ENCODE measurements around the gene PRKN.

DNA sequence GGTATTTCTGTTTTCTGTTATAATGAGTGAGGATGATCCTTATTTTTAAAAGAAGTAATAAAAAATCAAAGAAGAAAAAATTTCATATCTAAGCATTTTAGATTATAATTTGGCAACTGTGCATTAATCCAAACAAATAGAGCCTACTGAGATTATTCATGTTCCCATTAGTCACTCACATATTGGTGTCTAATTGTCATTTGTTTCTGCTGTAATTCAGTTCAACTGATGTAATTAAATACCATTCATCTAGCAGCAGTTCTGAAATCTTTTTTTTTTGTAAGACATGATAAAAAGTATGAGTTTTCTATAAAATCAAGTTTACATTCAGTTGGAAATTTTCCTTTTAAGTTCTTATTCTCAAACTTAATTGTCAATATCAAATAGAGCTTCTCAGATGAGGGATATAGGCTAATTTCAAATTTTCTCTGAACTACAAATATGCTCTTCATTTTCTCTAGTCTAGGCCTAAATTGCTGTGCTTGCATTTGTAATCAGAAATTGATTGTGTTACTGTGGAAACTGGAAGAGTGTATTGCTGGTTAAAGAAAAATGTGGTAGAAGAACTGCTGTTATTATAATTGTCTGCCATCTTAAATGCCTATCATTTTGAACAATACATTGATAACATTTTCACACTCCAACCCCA lies 23.8 kb upstream of the PRKN start:
- TF ChIP-seq, protein P1, sequence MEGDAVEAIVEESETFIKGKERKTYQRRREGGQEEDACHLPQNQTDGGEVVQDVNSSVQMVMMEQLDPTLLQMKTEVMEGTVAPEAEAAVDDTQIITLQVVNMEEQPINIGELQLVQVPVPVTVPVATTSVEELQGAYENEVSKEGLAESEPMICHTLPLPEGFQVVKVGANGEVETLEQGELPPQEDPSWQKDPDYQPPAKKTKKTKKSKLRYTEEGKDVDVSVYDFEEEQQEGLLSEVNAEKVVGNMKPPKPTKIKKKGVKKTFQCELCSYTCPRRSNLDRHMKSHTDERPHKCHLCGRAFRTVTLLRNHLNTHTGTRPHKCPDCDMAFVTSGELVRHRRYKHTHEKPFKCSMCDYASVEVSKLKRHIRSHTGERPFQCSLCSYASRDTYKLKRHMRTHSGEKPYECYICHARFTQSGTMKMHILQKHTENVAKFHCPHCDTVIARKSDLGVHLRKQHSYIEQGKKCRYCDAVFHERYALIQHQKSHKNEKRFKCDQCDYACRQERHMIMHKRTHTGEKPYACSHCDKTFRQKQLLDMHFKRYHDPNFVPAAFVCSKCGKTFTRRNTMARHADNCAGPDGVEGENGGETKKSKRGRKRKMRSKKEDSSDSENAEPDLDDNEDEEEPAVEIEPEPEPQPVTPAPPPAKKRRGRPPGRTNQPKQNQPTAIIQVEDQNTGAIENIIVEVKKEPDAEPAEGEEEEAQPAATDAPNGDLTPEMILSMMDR (conservative IDR thresholded peaks at IDR 0.05 in 1 of 2, IDR thresholded peaks at IDR 0.05 in 1 of 2; ENCODE audit: low read depth in 1 of 2, low read length in 2 of 2), result no peak
- no peak for TF ChIP-seq EZH2 (IDR thresholded peaks at IDR 0.05; ENCODE audit: low read length, missing control alignments)

Data from fibroblast of lung (primary cell).